HG02588 (cell line): ENCODE results near the gene PCDHGA6.
"Not testable (repeated sequence)": the region's sequence is repeated elsewhere in the genome, so short reads cannot be mapped to it uniquely, and the experiment has no call there.

Source experiments
- ATAC-seq: cut with Tn5 transposase; IDR thresholded peaks from one replicate; pipeline ENCODE4 v1.9.1; 2021; ENCODE audit warnings: mild to moderate bottlenecking, moderate library complexity; ENCODE audit not compliant: unreplicated experiment

Gene PCDHGA6

DNA sequence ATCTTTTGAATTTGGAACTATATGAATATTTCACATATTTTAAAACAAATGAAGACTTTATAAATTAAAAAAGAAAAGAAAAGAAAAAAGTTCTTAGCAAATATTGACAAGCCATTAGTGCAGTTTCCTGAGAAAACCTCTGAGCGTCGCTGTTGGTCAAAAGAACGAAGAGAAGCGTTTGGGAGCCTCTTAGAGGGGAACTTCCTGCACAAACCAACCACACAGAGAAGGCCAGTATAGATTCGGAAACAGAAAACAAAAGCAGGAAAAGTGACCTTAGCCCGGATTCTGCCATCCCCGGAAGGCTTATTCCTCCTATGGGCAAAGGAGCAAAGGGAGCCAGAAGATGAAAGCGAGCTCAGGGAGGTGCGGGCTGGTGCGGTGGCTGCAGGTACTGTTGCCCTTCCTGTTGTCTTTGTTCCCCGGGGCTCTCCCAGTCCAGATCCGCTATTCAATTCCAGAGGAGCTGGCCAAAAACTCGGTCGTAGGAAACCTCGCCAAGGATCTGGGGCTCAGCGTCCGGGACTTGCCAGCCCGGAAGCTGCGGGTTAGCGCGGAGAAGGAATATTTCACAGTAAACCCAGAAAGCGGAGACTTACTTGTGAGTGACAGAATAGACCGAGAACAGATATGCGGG lies 13.8 kb upstream of the PCDHGA6 start, which contains the start of gene PCDHGB2:
Gene PCDHGB2, plus strand, starts transcription at position 205 of the 637 bp plus-strand sequence. Its CDS starts 142 bp downstream, at position 347.
- peak; percentile 46 for ATAC-seq

- no peak for ATAC-seq
These were observed 13.0 kb upstream of the PCDHGA6 start for GRCh38 chr5:141360685-141361084.

GRCh38 chr5:141362719-141363118 lies 11.0 kb upstream of the PCDHGA6 start:
- ATAC-seq: no peak

DNA sequence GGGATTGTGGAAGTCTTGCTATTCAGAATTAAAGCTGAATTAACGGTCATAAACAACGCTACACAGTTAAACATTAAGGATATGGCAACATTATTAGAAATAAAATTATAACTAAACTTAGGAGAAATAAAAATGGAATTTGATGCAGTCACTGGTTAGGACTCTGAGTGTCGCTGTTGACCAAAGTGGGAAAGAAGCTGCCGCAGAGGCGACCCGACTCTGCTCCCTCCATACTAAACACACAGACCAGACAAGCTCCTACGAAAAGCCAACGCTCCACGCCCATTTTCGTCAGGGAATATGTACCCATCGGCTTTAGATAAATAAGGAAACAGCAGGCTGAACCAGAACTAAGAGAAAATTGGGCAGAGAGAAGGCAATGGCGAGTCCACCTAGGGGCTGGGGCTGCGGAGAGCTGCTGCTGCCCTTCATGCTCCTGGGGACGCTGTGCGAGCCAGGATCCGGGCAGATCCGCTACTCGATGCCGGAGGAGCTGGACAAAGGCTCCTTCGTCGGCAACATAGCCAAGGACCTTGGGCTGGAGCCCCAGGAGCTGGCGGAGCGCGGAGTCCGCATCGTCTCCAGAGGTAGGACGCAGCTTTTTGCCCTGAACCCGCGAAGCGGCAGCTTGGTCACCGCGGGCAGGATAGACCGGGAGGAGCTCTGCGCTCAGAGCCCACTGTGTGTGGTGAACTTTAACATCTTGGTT lies 9.6 kb upstream of the PCDHGA6 start, which contains the start of gene PCDHGA5:
Gene PCDHGA5, plus strand, starts transcription at position 211 of the 709 bp plus-strand sequence. Its CDS starts 169 bp downstream, at position 380.
- ATAC-seq: no peak

DNA sequence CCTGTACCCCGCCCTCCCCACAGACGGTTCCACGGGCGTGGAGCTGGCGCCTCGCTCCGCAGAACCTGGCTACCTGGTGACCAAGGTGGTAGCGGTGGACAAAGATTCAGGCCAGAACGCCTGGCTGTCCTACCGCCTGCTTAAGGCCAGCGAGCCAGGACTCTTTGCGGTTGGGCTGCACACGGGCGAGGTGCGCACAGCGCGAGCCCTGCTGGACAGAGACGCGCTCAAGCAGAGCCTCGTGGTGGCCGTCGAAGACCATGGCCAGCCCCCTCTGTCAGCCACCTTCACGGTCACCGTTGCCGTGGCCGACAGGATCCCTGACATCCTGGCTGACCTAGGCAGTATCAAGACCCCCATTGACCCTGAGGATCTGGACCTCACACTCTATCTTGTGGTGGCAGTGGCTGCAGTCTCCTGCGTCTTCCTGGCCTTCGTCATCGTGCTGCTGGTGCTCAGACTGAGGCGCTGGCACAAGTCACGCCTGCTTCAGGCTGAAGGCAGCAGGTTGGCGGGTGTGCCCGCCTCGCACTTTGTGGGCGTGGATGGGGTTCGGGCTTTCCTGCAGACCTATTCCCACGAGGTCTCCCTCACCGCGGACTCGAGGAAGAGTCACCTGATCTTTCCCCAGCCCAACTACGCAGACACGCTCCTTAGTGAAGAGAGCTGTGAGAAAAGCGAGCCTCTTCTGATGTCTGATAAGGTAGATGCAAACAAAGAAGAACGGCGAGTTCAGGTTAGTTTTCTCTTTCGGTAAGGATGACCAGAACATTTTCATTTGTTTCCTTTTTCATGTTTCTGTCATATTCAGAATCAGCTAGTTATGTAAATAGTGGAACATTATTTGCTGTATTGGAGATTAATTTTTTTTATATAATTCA lies 7.4 kb upstream of the PCDHGA6 start:
- no peak for ATAC-seq

DNA sequence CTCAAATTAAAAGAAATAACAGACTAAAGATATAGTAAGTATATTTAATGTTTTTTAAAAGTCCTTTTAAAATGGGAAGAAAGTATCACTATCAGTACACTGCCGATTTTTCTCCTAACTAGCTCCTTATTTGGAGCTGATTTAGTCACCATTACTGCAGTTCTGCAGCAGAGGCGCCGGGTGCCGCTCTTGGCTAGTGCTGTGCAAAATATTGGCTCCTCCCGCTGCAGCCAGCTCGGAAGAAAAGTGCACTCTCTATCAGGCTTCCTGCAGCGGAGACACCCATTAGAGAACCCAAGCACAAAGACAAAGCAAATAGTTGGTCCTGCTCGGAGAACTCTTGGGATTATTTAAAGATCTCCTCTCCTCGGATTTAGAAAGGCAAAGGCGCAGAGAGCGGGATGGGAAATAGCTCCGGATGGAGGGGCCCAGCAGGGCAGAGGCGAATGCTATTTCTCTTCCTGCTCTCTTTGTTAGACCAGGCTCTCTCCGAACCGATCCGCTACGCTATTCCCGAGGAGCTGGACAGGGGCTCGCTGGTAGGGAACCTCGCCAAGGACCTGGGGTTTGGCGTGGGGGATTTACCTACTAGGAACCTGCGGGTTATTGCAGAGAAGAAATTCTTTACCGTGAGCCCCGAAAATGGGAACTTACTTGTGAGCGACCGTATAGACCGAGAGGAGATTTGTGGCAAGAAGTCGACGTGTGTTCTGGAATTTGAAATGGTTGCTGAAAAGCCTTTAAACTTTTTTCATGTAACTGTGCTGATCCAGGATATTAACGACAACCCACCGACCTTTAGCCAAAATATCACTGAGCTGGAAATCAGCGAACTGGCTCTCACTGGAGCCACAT lies 3.5 kb upstream of the PCDHGA6 start, which contains the start of gene PCDHGB3:
Gene PCDHGB3, plus strand, starts transcription at position 249 of the 855 bp plus-strand sequence. Its CDS starts 153 bp downstream, at position 402.
- ATAC-seq: peak; percentile 97

- no peak for ATAC-seq
These were observed 1.9 kb upstream of the PCDHGA6 start for GRCh38 chr5:141371572-141372475.

GRCh38 chr5:141374627-141375026 lies 936 bp downstream of the PCDHGA6 start:
- no peak for ATAC-seq

- ATAC-seq: not testable (repeated sequence)
These were observed 1.9 kb downstream of the PCDHGA6 start for GRCh38 chr5:141375444-141376155.

GRCh38 chr5:141382469-141383294 lies 9.0 kb downstream of the PCDHGA6 start, which contains the start of gene PCDHGA7:
Gene PCDHGA7 (plus strand): TSS chr5:141382742. CDS start chr5:141382900, 158 bp downstream.
- ATAC-seq: no peak

DNA sequence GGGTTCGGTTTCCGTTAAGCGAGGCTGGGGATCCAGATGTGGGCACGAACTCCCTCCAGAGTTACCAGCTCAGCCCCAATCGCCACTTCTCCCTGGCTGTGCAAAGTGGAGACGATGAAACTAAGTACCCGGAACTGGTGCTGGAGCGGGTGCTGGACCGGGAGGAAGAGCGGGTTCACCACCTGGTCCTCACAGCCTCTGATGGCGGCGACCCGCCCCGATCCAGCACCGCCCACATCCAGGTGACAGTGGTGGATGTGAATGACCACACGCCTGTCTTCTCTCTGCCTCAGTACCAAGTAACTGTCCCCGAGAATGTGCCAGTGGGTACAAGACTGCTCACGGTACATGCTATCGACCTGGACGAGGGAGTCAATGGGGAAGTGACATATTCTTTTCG lies 9.7 kb downstream of the PCDHGA6 start:
- no peak for ATAC-seq

DNA sequence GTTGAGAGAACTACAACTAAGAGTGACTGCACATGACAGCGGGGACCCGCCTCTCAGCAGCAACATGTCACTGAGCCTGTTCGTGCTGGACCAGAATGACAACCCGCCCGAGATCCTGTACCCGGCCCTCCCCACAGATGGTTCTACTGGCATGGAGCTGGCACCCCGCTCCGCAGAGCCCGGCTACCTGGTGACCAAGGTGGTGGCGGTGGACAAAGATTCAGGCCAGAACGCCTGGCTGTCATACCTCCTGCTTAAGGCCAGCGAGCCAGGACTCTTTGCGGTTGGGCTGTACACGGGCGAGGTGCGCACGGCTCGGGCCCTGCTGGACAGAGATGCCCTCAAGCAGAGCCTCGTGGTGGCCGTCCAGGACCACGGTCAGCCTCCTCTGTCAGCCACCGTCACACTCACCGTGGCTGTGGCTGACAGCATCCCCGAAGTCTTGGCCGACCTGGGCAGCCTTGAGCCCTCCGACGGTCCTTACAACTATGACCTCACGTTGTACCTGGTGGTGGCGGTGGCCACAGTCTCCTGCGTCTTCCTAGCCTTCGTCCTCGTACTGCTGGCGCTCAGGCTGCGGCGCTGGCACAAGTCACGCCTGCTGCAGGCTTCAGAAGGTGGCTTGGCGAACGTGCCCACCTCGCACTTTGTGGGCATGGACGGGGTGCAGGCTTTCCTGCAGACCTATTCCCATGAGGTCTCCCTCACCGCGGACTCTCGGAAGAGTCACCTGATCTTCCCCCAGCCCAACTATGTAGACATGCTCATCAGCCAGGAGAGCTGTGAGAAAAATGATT lies 11.0 kb downstream of the PCDHGA6 start:
- no peak for ATAC-seq

- peak; percentile 69 for ATAC-seq
These were observed 14.0 kb downstream of the PCDHGA6 start, which contains the start of gene PCDHGB4 for GRCh38 chr5:141387557-141388311. Gene PCDHGB4 (plus strand): TSS chr5:141387698. CDS start chr5:141387885, 187 bp downstream.

GRCh38 chr5:141388661-141389060 lies 15.0 kb downstream of the PCDHGA6 start:
- ATAC-seq: no peak

DNA sequence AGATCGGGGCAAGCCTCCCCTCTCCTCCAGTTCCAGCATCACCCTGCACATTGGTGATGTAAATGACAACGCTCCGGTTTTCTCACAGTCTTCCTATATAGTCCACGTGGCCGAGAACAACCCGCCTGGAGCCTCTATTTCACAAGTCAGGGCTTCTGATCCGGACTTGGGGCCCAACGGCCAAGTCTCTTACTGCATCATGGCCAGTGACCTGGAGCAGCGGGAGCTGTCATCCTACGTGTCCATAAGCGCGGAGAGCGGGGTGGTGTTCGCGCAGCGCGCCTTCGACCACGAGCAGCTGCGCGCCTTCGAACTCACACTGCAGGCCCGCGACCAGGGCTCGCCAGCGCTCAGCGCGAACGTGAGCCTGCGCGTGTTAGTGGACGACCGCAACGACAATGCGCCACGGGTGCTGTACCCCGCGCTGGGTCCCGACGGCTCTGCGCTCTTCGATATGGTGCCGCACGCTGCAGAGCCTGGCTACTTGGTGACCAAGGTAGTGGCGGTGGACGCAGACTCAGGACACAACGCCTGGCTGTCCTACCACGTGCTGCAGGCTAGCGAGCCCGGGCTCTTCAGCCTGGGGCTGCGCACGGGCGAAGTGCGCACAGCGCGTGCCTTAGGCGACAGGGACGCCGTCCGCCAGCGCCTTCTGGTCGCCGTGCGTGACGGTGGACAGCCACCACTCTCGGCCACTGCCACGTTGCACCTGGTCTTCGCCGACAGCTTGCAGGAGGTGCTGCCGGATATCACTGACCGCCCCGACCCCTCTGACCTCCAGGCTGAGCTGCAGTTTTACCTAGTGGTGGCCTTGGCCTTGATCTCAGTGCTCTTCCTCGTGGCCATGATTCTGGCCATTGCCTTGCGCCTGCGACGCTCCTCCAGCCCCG lies 15.7 kb downstream of the PCDHGA6 start:
- no peak for ATAC-seq
